ENCODE measurements around the gene VWA8.
"Not testable (repeated sequence)": the region's sequence is repeated elsewhere in the genome, so short reads cannot be mapped to it uniquely, and the experiment has no call there.

Gene VWA8

GRCh38 chr13:41962994-41963393 lies 2.1 kb upstream of the VWA8 start:
- no peak for DNase-seq

GRCh38 chr13:41961466-41961760 lies 504 bp upstream of the VWA8 start:
- DNase-seq = no peak

GRCh38 chr13:41960211-41960636 lies 685 bp downstream of the VWA8 start:
- no peak for DNase-seq

GRCh38 chr13:41956272-41956671 lies 4.6 kb downstream of the VWA8 start:
- no peak for DNase-seq

GRCh38 chr13:41955605-41956004 lies 5.3 kb downstream of the VWA8 start:
- no peak for DNase-seq

GRCh38 chr13:41954226-41954625 lies 6.7 kb downstream of the VWA8 start:
- no peak for DNase-seq

- DNase-seq = no peak
Measured at GRCh38 chr13:41952749-41953148, 8.2 kb downstream of the VWA8 start.

GRCh38 chr13:41949104-41949503 lies 11.8 kb downstream of the VWA8 start:
- DNase-seq = not testable (repeated sequence)

- no peak for DNase-seq
Measured at GRCh38 chr13:41945926-41946325, 15.0 kb downstream of the VWA8 start.

- no peak for DNase-seq
Measured at GRCh38 chr13:41944635-41945397, 16.1 kb downstream of the VWA8 start.

GRCh38 chr13:41944229-41944628 lies 16.7 kb downstream of the VWA8 start:
- DNase-seq = no peak

- no peak for DNase-seq
Measured at GRCh38 chr13:41942462-41943094, 18.3 kb downstream of the VWA8 start.

GRCh38 chr13:41941174-41941573 lies 19.7 kb downstream of the VWA8 start:
- DNase-seq = no peak

GRCh38 chr13:41939398-41939797 lies 21.5 kb downstream of the VWA8 start:
- no peak for DNase-seq

GRCh38 chr13:41938918-41939317 lies 22.0 kb downstream of the VWA8 start:
- no peak for DNase-seq

- DNase-seq = no peak
Measured at GRCh38 chr13:41937388-41937787, 23.5 kb downstream of the VWA8 start.

- no peak for DNase-seq
Measured at GRCh38 chr13:41935501-41935900, 25.4 kb downstream of the VWA8 start.

GRCh38 chr13:41934994-41935393 lies 25.9 kb downstream of the VWA8 start:
- DNase-seq = no peak

GRCh38 chr13:41934120-41934519 lies 26.8 kb downstream of the VWA8 start:
- no peak for DNase-seq

- DNase-seq = no peak
Measured at GRCh38 chr13:41931337-41931736, 29.6 kb downstream of the VWA8 start.

- no peak for DNase-seq
Measured at GRCh38 chr13:41930154-41930553, 30.8 kb downstream of the VWA8 start.

- DNase-seq = no peak
Measured at GRCh38 chr13:41928323-41928722, 32.6 kb downstream of the VWA8 start.

- DNase-seq = no peak
Measured at GRCh38 chr13:41925014-41925413, 35.9 kb downstream of the VWA8 start.

- not testable (repeated sequence) for DNase-seq
Measured at GRCh38 chr13:41922894-41923293, 38.0 kb downstream of the VWA8 start.

Data from activated effector memory CD4-positive, alpha-beta T cell treated with anti-CD3 and anti-CD28 coated beads, Interleukin-2, amount 50 U/mL, for 16 hours (primary cell).